Mucosa of descending colon (tissue), 3 donors: ENCODE measurements around the gene SAMD5. TPM values are rescaled to one million over a fixed set of nuclear protein-coding genes. Genes with fewer than 3 reads are reported as not detected.

ENCODE experiments used
- ATAC-seq: fragments of 200-7000 bp; cut with Tn5 transposase; one replicate; pipeline ENCODE4 v1.9.1; 2020; ENCODE audit warnings: mild to moderate bottlenecking, moderate library complexity
- DNase-seq, 3 donors: peaks; one replicate each; pipeline ENCODE4 v3.0.0-alpha.2; 2020
- H3K36me3 ChIP-seq: fragments of 200-600 bp; one replicate; pipeline ENCODE4 v1.8.0; 2021; ENCODE audit warnings: low read depth, mild to moderate bottlenecking
- H3K4me1 ChIP-seq: fragments of 200-600 bp; one replicate; pipeline ENCODE4 v1.8.0; 2021; ENCODE audit warnings: low read depth, mild to moderate bottlenecking
- H3K4me3 ChIP-seq: fragments of 200-600 bp; one replicate; pipeline ENCODE4 v1.8.0; 2021; ENCODE audit warnings: mild to moderate bottlenecking
- H3K9me3 ChIP-seq: fragments of 200-600 bp; one replicate; pipeline ENCODE4 v1.8.0; 2021; ENCODE audit warnings: mild to moderate bottlenecking
- intact Hi-C, 2 donors: fragments of 100-400 bp; cut with DNase I in 1 of 2; cut with micrococcal nuclease in 1 of 2; formaldehyde crosslinking; loops; one replicate each; pipeline versions ENCODE4 v1.11.0 to v1.11.1; 2022; cut with DNase I, micrococcal nuclease
- total RNA-seq, 3 donors: library from RNA; stranded (reverse); fragmentation: NEBNext Ultra II Directional in 2 of 3; extraction: Animal tissue kit (Norgen Biotek cat#: 25700) in 2 of 3; gene quantifications; one replicate each; pipeline versions ENCODE4 v1.2.1 to v1.2.4, GENCODE V29; 2021 to 2023
- TF ChIP-seq, protein P1 (sequence below): fragments of 200-600 bp; IDR thresholded peaks from one replicate; pipeline ENCODE4 v1.8.0; 2022; ENCODE audit warnings: antibody characterized with exemption, mild to moderate bottlenecking
- donor health status: DM: no; HTN: no; CAD: no; lungs with moderate emphysema.
- donor health status: DM: no; HTN: no; CAD: no.
- donor health status: DM: no; HTN: yes; CAD: no.

Gene SAMD5
- total RNA-seq, 3 donors from 2014 or later = 4.7 to 11.1 (median 10.3) TPM

DNA sequence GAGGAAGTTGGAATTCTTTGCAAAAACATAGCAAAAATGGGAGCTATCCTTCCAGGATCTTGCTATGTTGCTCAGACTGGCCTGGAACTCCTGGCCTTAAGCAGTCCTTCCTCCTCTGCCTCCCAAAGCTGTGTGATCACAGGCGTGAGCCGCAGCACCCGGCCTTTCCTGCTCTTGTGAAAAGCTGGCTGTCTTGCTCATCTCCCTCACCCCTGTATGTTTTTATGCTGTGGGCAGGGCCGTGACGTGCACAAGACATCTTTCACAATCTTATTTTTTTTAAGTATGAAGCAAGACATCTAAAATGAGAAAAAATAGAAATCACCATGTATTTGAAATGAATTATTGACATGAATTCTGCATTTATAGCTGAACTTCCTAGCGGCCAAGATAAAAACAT lies 110.4 kb downstream of the SAMD5 start:
- Histone ChIP-seq H3K4me3 (no peak overlapping the region), H3K4me1 (no peaks in the 10 kb centered on the region), H3K36me3 (no peaks in the 10 kb centered on the region), H3K9me3 (no peaks in the 10 kb centered on the region)
- ATAC-seq (no peak), DNase-seq (no peak)
- TF ChIP-seq, protein P1, sequence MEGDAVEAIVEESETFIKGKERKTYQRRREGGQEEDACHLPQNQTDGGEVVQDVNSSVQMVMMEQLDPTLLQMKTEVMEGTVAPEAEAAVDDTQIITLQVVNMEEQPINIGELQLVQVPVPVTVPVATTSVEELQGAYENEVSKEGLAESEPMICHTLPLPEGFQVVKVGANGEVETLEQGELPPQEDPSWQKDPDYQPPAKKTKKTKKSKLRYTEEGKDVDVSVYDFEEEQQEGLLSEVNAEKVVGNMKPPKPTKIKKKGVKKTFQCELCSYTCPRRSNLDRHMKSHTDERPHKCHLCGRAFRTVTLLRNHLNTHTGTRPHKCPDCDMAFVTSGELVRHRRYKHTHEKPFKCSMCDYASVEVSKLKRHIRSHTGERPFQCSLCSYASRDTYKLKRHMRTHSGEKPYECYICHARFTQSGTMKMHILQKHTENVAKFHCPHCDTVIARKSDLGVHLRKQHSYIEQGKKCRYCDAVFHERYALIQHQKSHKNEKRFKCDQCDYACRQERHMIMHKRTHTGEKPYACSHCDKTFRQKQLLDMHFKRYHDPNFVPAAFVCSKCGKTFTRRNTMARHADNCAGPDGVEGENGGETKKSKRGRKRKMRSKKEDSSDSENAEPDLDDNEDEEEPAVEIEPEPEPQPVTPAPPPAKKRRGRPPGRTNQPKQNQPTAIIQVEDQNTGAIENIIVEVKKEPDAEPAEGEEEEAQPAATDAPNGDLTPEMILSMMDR = no peak
- intact Hi-C loops = no loop called here
